ENCODE results near the gene TLX2.

The TLX2 gene

GRCh38 chr2:74534411-74534810, 20.2 kb downstream of the TLX2 start (continued):
- TF ChIP-seq ZNF560 (tag by site-specific recombination; IDR thresholded peaks at IDR 0.05; ENCODE audit: borderline replicate concordance) (no peak), CTCF (tag by site-specific recombination; IDR thresholded peaks at IDR 0.05) (no peak)

- H3K27ac ChIP-seq (ENCODE audit: extremely low read depth, low read depth, low read length) = no peak overlapping the region
- no peaks in the 10 kb centered on the region for H3K4me1 ChIP-seq (ENCODE audit: control insufficient read depth, insufficient read depth, low read length)
- no peaks in the 10 kb centered on the region for H3K9me3 ChIP-seq (ENCODE audit: control insufficient read depth, insufficient read depth, low read depth, low read length)
- CTCF ChIA-PET = no interaction called here
- H3K36me3 ChIP-seq (ENCODE audit: control insufficient read depth in 2 of 2, insufficient read depth in 1 of 2, low read length in 2 of 2) = peaks cover 0 to 38% of the 10 kb centered on the region in 2 experiments; a peak in 1 of 3 replicates
- TF ChIP-seq ZNF335 (tag by site-specific recombination; conservative IDR thresholded peaks at IDR 0.05) (no peak), ZNF16 (tag by site-specific recombination; IDR thresholded peaks at IDR 0.05; ENCODE audit: low read depth) (no peak), ZEB2 (tag by site-specific recombination; IDR thresholded peaks at IDR 0.05) (no peak), ZNF544 (tag by site-specific recombination; IDR thresholded peaks at IDR 0.05) (no peak), ZFP37 (tag by site-specific recombination; IDR thresholded peaks at IDR 0.05) (no peak), ZNF239 (tag by site-specific recombination; IDR thresholded peaks at IDR 0.05) (no peak), GLIS2 (tag by site-specific recombination; IDR thresholded peaks at IDR 0.05) (no peak), ZNF658 (tag by site-specific recombination; IDR thresholded peaks at IDR 0.05) (no peak), ZFP41 (tag by site-specific recombination; IDR thresholded peaks at IDR 0.05; ENCODE audit: borderline replicate concordance) (no peak), TSHZ1 (tag by site-specific recombination; IDR thresholded peaks at IDR 0.05; ENCODE audit: borderline replicate concordance) (no peak), ZNF311 (tag by site-specific recombination; IDR thresholded peaks at IDR 0.05; ENCODE audit: borderline replicate concordance) (no peak), ZNF624 (tag by site-specific recombination; IDR thresholded peaks at IDR 0.05) (no peak), ZNF549 (tag by site-specific recombination; IDR thresholded peaks at IDR 0.05) (no peak)
- no peak overlapping the region for H3K4me3 ChIP-seq (ENCODE audit: low read depth, low read length)
- POLR2A ChIA-PET = no interaction called here
Measured at GRCh38 chr2:74535440-74535965, 21.3 kb downstream of the TLX2 start.

- peaks cover 0 to 32% of the 10 kb centered on the region in 2 experiments; a peak in 1 of 3 replicates for H3K36me3 ChIP-seq (ENCODE audit: control insufficient read depth in 2 of 2, insufficient read depth in 1 of 2, low read length in 2 of 2)
- ChIA-PET POLR2A (no interaction called here), CTCF (no interaction called here)
- H3K9me3 ChIP-seq (ENCODE audit: control insufficient read depth, insufficient read depth, low read depth, low read length) = no peaks in the 10 kb centered on the region
- no peak overlapping the region for H3K27ac ChIP-seq (ENCODE audit: extremely low read depth, low read depth, low read length)
- no peak for TF ChIP-seq ZIC2 (tag by site-specific recombination; IDR thresholded peaks at IDR 0.05)
- no peak for TF ChIP-seq ZFP37 (tag by site-specific recombination; IDR thresholded peaks at IDR 0.05)
- H3K4me1 ChIP-seq (ENCODE audit: control insufficient read depth, insufficient read depth, low read length) = no peaks in the 10 kb centered on the region
- no peak overlapping the region for H3K4me3 ChIP-seq (ENCODE audit: low read depth, low read length)
Measured at GRCh38 chr2:74536166-74536950, 22.1 kb downstream of the TLX2 start.

Data from HEK293 (cell line).